Upper lobe of left lung (tissue), 6 donors: ENCODE measurements around the gene XXYLT1. TPM values are rescaled to one million over a fixed set of nuclear protein-coding genes. Genes with fewer than 3 reads are reported as not detected.
A peak's percentile ranks its signal among the peaks of the same experiment; 100 is the strongest.

Source experiments
- ATAC-seq, 2 donors: fragments of 200-7000 bp; cut with Tn5 transposase; one replicate each; pipeline ENCODE4 v1.9.1; 2022; ENCODE audit warnings: mild to moderate bottlenecking in 2 of 2, moderate library complexity in 2 of 2; ENCODE audit not compliant: low FRiP score in 2 of 2
- DNase-seq, 2 donors: peaks; one replicate each; pipeline ENCODE4 v3.0.0-alpha.2; 2019 to 2020
- H3K27ac ChIP-seq, 4 donors: fragments of 200-600 bp; sonication (generic); one replicate each; pipeline ENCODE4 v1.5.1; 2016 to 2019
- H3K27me3 ChIP-seq, 4 donors: fragments of 200-600 bp; sonication (generic); one replicate each; pipeline ENCODE4 v1.5.1; 2017 to 2019
- H3K36me3 ChIP-seq, 4 donors: fragments of 200-600 bp; sonication (generic); one replicate each; pipeline ENCODE4 v1.5.1; 2016 to 2019
- H3K4me1 ChIP-seq, 4 donors: fragments of 200-600 bp; sonication (generic); one replicate each; pipeline ENCODE4 v1.5.1; 2018 to 2019
- H3K4me3 ChIP-seq, 4 donors: fragments of 200-600 bp; sonication (generic); one replicate each; pipeline ENCODE4 v1.5.1; 2017 to 2019; ENCODE audit warnings: mild to moderate bottlenecking in 2 of 4, moderate library complexity in 1 of 4
- H3K9me3 ChIP-seq, 4 donors: fragments of 200-600 bp; sonication (generic); one replicate each; pipeline ENCODE4 v1.5.1; 2018 to 2019
- EP300 ChIP-seq, 4 donors: sonication (generic); formaldehyde crosslinking; IDR thresholded peaks; one replicate each; pipeline ENCODE4 v1.5.1; 2017; ENCODE audit warnings: antibody characterized with exemption in 4 of 4, control low read depth in 2 of 4
- POLR2A ChIP-seq, 4 donors: fragments of 450-650 bp; IDR thresholded peaks; one replicate each; pipeline ENCODE4 v1.5.1; 2016 to 2017; ENCODE audit warnings: antibody characterized with exemption in 4 of 4, mild to moderate bottlenecking in 2 of 4
- POLR2AphosphoS5 ChIP-seq, 2 donors: sonication (generic); formaldehyde crosslinking; IDR thresholded peaks; one replicate each; pipeline ENCODE4 v1.5.1; 2017; ENCODE audit warnings: antibody characterized with exemption in 2 of 2
- WGBS, 2 donors: methylation state at CpG; one replicate each; pipeline ENCODE4 v1.1.5; 2017 to 2018; 5-methylcytosine and 5-hydroxymethylcytosine counted together
- total RNA-seq, 6 donors: library from RNA; depleted of rRNA in 4 of 6; stranded (reverse); fragments of >200 nt in 4 of 6; gene quantifications; one replicate each; pipeline versions ENCODE4 v1.1.0 to v1.2.1, GENCODE V29; 2016 to 2021
- TF ChIP-seq, protein P1 (sequence below), 6 experiments: fragments of 450-650 bp in 4 of 6; fragments of 200-600 bp in 2 of 6; sonication (generic) in 2 of 6; IDR thresholded peaks; one replicate each; pipeline ENCODE4 v1.5.1; 2016 to 2019; ENCODE audit warnings: antibody characterized with exemption in 6 of 6
- donor health status: DM: no; HTN: no; CAD: no; lungs with moderate emphysema.
- donor health status: DM: no; HTN: yes; CAD: no; lungs with severe emphysema.

The XXYLT1 gene
- total RNA-seq, 6 donors from 2014 or later: 6.3 to 9.6 (median 8.6) TPM

DNA sequence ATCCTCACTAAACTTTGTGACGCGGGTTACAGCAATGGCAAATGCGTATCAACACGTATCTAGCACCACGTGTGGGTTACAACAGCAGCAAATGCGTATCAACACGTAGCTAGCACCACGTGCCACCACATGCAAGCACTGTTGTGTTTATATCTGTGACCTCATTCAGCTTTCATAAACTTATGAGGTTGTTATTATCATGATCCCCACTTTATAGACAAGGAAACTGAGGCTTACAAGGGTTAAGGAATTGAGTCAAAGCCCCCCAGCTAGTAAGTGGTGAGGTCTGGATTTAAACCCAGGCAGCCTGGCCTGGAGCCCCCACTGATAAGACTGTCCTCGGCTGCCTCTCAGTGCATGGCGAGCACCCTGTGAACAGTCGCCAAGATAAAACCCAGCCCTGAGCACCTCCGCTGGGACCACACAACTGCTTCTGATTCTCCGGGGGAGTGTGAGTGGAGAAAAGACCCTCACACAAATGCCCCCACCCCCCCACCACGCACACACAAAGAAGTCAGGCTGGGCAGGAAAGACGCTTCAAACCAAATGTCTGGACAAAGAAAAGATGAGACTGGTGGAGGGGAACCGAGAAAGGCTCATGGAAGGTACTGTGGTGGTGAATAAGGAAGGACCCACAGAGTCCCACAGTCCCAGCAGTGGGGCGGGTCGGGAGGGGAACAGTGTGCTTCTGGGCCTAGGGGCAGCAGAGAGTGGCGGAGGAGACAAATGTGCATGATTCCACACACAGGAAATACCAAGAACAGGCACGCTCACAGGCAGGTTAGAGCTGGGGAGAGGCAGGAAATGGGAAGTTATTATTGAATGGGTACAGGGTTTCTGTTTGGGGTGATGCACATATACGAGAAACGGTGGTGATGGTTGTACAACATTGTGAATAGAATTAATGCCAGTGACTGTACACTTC lies 173.4 kb downstream of the XXYLT1 start:
- H3K4me3 ChIP-seq: no peak overlapping the region
- peak overlapping the region in 2 of 4 donors; percentile 17 to 18 for H3K27ac ChIP-seq
- WGBS, 2 donors: 70 to 75% methylated on average over 20 to 22 of the region's 22 CpGs
- TF ChIP-seq, protein P1, sequence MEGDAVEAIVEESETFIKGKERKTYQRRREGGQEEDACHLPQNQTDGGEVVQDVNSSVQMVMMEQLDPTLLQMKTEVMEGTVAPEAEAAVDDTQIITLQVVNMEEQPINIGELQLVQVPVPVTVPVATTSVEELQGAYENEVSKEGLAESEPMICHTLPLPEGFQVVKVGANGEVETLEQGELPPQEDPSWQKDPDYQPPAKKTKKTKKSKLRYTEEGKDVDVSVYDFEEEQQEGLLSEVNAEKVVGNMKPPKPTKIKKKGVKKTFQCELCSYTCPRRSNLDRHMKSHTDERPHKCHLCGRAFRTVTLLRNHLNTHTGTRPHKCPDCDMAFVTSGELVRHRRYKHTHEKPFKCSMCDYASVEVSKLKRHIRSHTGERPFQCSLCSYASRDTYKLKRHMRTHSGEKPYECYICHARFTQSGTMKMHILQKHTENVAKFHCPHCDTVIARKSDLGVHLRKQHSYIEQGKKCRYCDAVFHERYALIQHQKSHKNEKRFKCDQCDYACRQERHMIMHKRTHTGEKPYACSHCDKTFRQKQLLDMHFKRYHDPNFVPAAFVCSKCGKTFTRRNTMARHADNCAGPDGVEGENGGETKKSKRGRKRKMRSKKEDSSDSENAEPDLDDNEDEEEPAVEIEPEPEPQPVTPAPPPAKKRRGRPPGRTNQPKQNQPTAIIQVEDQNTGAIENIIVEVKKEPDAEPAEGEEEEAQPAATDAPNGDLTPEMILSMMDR (IDR thresholded peaks at IDR 0.05): no peak
- no peak for TF ChIP-seq POLR2A (IDR thresholded peaks at IDR 0.05)
- H3K27me3 ChIP-seq: no peaks in the 10 kb centered on the region
- H3K9me3 ChIP-seq: no peaks in the 10 kb centered on the region
- DNase-seq (no peak), ATAC-seq (no peak)
- H3K36me3 ChIP-seq: no peaks in the 10 kb centered on the region
- peaks cover 6 to 29% (median 22%) of the 10 kb centered on the region in 4 donors for H3K4me1 ChIP-seq

DNA sequence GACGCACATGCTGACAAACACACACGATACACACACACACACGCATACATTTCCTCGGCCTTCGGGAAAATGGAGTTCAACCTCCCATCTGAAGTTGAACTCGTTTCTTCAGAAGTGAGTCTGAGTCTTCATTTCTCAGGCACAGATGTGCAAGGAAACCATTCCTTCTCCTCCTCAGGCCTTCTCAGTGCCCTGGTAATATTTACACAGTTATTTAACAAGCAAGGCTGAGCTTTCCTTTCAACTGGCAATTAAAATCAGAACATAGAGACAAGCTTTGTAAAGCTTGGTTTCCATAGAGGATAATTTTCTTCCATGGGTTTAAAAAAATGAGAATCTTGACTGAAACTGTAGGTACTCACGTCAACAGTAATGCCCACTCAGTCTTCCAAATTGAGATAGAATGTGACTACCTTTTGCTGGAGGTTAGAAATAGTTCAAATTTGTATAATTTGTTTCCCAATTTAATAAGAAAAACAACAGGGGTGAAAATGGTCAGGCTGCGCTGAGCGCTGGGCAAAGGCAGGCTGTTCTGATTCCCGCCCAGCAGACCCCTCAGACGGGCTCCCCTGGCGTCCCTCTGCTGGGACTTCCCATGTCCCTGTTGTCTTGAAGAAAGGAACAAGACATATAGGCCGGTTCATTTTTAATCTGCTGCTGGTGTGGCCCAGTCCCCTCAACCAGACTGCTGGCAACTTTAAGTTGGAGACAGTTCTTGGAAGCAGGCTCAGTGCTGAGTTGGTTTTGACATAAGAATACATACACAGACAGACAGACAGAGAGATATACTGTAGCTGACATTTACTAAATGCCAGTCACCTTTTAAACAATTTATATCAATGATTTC lies 174.3 kb downstream of the XXYLT1 start:
- no peak for TF ChIP-seq POLR2A (IDR thresholded peaks at IDR 0.05)
- no peak for TF ChIP-seq EP300 (IDR thresholded peaks at IDR 0.05)
- TF ChIP-seq, protein P1 (IDR thresholded peaks at IDR 0.05): no peak
- no peak for TF ChIP-seq POLR2AphosphoS5 (IDR thresholded peaks at IDR 0.05)
- Histone ChIP-seq H3K4me1 (peaks cover 6 to 23% (median 20%) of the 10 kb centered on the region in 4 donors), H3K27ac (no peak overlapping the region), H3K36me3 (no peaks in the 10 kb centered on the region), H3K9me3 (no peaks in the 10 kb centered on the region), H3K4me3 (no peak overlapping the region), H3K27me3 (no peaks in the 10 kb centered on the region)
- DNase-seq (no peak), ATAC-seq (no peak)
- 94 to 95% methylated on average over 13 of the region's 13 CpGs for WGBS, 2 donors

DNA sequence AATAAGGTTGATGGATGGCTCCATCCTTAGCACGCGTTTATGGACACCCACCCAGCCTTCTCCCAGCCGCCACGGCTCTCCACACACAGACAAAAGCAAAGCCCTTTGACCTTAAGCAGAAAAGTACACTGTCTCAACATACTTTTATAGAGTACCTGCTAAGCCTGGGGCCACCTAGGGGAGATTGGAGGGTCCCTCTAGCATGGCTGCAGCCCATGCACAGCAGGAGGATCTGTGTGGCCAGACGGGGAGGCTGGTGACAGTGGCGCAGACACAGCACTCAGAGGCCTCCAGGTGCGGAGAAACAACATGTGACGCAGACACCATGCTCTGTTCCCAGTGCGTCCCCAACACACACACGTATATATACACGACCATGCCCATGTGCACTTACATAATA lies 174.9 kb downstream of the XXYLT1 start:
- H3K36me3 ChIP-seq: no peaks in the 10 kb centered on the region
- no peak overlapping the region for H3K4me3 ChIP-seq
- no peaks in the 10 kb centered on the region for H3K27me3 ChIP-seq
- no peak for DNase-seq
- no peaks in the 10 kb centered on the region for H3K9me3 ChIP-seq
- no peak for ATAC-seq
- no peak for TF ChIP-seq POLR2AphosphoS5 (IDR thresholded peaks at IDR 0.05)
- no peak for TF ChIP-seq POLR2A (IDR thresholded peaks at IDR 0.05)
- TF ChIP-seq, protein P1 (IDR thresholded peaks at IDR 0.05): no peak
- no peak for TF ChIP-seq EP300 (IDR thresholded peaks at IDR 0.05)
- H3K27ac ChIP-seq: no peak overlapping the region
- peaks cover 5 to 23% (median 17%) of the 10 kb centered on the region in 4 donors for H3K4me1 ChIP-seq
- 93 to 96% methylated on average over 11 of the region's 11 CpGs for WGBS, 2 donors

DNA sequence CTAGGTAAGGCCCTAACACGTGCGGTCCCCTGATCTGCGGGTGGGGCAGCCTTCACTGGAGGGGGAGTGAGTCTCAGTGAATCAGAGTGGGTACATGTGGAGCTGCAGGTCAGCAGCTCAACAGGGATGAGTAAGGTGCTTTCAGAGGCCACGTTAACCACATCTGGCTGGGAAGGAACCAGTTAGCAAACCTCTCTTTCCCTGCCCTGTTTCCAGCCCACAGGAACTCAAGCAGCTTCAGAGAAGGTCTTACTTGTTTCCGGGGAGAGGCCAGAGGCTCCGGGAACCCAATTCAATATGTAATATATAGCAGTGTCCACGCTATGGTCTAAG lies 175.3 kb downstream of the XXYLT1 start:
- H3K4me3 ChIP-seq: no peak overlapping the region
- no peaks in the 10 kb centered on the region for H3K36me3 ChIP-seq
- no peak overlapping the region for H3K27ac ChIP-seq
- DNase-seq (no peak), ATAC-seq (no peak)
- H3K9me3 ChIP-seq: no peaks in the 10 kb centered on the region
- TF ChIP-seq POLR2AphosphoS5 (IDR thresholded peaks at IDR 0.05) (no peak), POLR2A (IDR thresholded peaks at IDR 0.05) (no peak), EP300 (IDR thresholded peaks at IDR 0.05) (no peak)
- TF ChIP-seq, protein P1 (IDR thresholded peaks at IDR 0.05): no peak
- no peaks in the 10 kb centered on the region for H3K27me3 ChIP-seq
- WGBS, 2 donors: 79 to 87% methylated on average over 7 of the region's 7 CpGs
- H3K4me1 ChIP-seq: peaks cover 1 to 20% (median 14%) of the 10 kb centered on the region in 4 donors
